Germinal center (tissue), 1 donor: ENCODE measurements around the gene COL23A1.
A peak's percentile ranks its signal among the peaks of the same experiment; 100 is the strongest.
"Not testable (repeated sequence)": the region's sequence is repeated elsewhere in the genome, so short reads cannot be mapped to it uniquely, and the experiment has no call there.

Experiments
- DNase-seq: peaks from one replicate; pipeline ENCODE4 v3.0.0; 2012; ENCODE audit warnings: mixed read lengths, low spot score

Gene COL23A1

GRCh38 chr5:178237431-178238312, 352.5 kb downstream of the COL23A1 start:
- DNase-seq: no peak

- no peak for DNase-seq
Observed at GRCh38 chr5:178236679-178237078, 353.5 kb downstream of the COL23A1 start.

- DNase-seq: no peak
Observed at GRCh38 chr5:178236126-178236525, 354.1 kb downstream of the COL23A1 start.

GRCh38 chr5:178235588-178235974, 354.6 kb downstream of the COL23A1 start:
- DNase-seq: no peak

- peak; percentile 86 for DNase-seq
Observed at GRCh38 chr5:178234750-178235587, 355.2 kb downstream of the COL23A1 start.

- DNase-seq: no peak
Observed at GRCh38 chr5:178234121-178234749, 356.0 kb downstream of the COL23A1 start.

GRCh38 chr5:178232920-178233429, 357.2 kb downstream of the COL23A1 start:
- no peak for DNase-seq

- DNase-seq: peak; percentile 78
Observed at GRCh38 chr5:178232124-178232919, 357.9 kb downstream of the COL23A1 start, which contains the start of gene PHYKPL. Gene PHYKPL, minus strand, starts transcription at chr5:178232802. Its CDS starts 252 bp downstream, at chr5:178232550.

GRCh38 chr5:178231539-178232123, 358.6 kb downstream of the COL23A1 start:
- no peak for DNase-seq

- DNase-seq: no peak
Observed at GRCh38 chr5:178230879-178231538, 359.2 kb downstream of the COL23A1 start.

GRCh38 chr5:178229861-178230260, 360.3 kb downstream of the COL23A1 start:
- no peak for DNase-seq

- not testable (repeated sequence) for DNase-seq
Observed at GRCh38 chr5:178229111-178229510, 361.1 kb downstream of the COL23A1 start.

GRCh38 chr5:178228609-178229008, 361.6 kb downstream of the COL23A1 start:
- no peak for DNase-seq

- no peak for DNase-seq
Observed at GRCh38 chr5:178227929-178228328, 362.3 kb downstream of the COL23A1 start.

GRCh38 chr5:178227138-178227659, 363.0 kb downstream of the COL23A1 start:
- no peak for DNase-seq

GRCh38 chr5:178225174-178225573, 365.0 kb downstream of the COL23A1 start:
- DNase-seq: no peak

GRCh38 chr5:178224403-178224802, 365.8 kb downstream of the COL23A1 start:
- DNase-seq: no peak

GRCh38 chr5:178223828-178224335, 366.3 kb downstream of the COL23A1 start:
- DNase-seq: no peak

GRCh38 chr5:178223196-178223773, 366.9 kb downstream of the COL23A1 start:
- no peak for DNase-seq
